Activated T-helper 17 cell treated with anti-CD3 and anti-CD28 coated beads, Interleukin-2, amount 50 U/mL, for 72 hours (primary cell): ENCODE data around the gene CC2D1A. TPM values are rescaled to one million over a fixed set of nuclear protein-coding genes. Genes with fewer than 3 reads are reported as not detected.
"Not testable (repeated sequence)": the region's sequence is repeated elsewhere in the genome, so short reads cannot be mapped to it uniquely, and the experiment has no call there.

ENCODE experiments used
- ATAC-seq: fragments of 150-1000 bp; cut with Tn5 transposase; replicated peaks from 2 replicates; pipeline ENCODE4 v1.10.0; 2021; ENCODE audit warnings: mild to moderate bottlenecking, moderate library complexity
- H3K27ac Mint-ChIP-seq: one replicate; pipeline ENCODE4 v1.8.0; 2022; ENCODE audit warnings: mixed read lengths
- H3K27me3 Mint-ChIP-seq: one replicate; pipeline ENCODE4 v1.8.0; 2022; ENCODE audit warnings: mixed read lengths
- H3K36me3 Mint-ChIP-seq: one replicate; pipeline ENCODE4 v1.8.0; 2022; ENCODE audit warnings: low read depth, mild to moderate bottlenecking, mixed read lengths
- H3K4me1 Mint-ChIP-seq: one replicate; pipeline ENCODE4 v1.8.0; 2022; ENCODE audit warnings: mixed read lengths
- H3K4me3 Mint-ChIP-seq: one replicate; pipeline ENCODE4 v1.8.0; 2022; ENCODE audit warnings: mild to moderate bottlenecking, mixed read lengths
- H3K9me3 Mint-ChIP-seq: one replicate; pipeline ENCODE4 v1.8.0; 2022; ENCODE audit warnings: mixed read lengths
- total RNA-seq, 2 donors: library from RNA; stranded (reverse); gene quantifications; one replicate each; pipeline ENCODE4 v1.2.3, GENCODE V29; 2022

CC2D1A gene
- total RNA-seq, 2 donors from 2014 or later: 34.6 to 35.4 TPM

- Mint-ChIP-seq H3K27ac (no peak overlapping the region), H3K4me3 (no peak overlapping the region), H3K27me3 (no peaks in the 10 kb centered on the region), H3K36me3 (peaks cover 38% of the 10 kb centered on the region), H3K4me1 (no peaks in the 10 kb centered on the region), H3K9me3 (no peaks in the 10 kb centered on the region)
- no peak for ATAC-seq
Measured at GRCh38 chr19:13964776-13965175, 58.8 kb downstream of the CC2D1A start.

GRCh38 chr19:13965377-13965896 lies 59.4 kb downstream of the CC2D1A start:
- H3K9me3 Mint-ChIP-seq: no peaks in the 10 kb centered on the region
- no peak overlapping the region for H3K27ac Mint-ChIP-seq
- no peaks in the 10 kb centered on the region for H3K4me1 Mint-ChIP-seq
- no peaks in the 10 kb centered on the region for H3K27me3 Mint-ChIP-seq
- H3K36me3 Mint-ChIP-seq: peaks cover 38% of the 10 kb centered on the region
- H3K4me3 Mint-ChIP-seq: no peak overlapping the region
- no peak for ATAC-seq

- no peaks in the 10 kb centered on the region for H3K9me3 Mint-ChIP-seq
- H3K36me3 Mint-ChIP-seq: peaks cover 31% of the 10 kb centered on the region
- no peaks in the 10 kb centered on the region for H3K4me1 Mint-ChIP-seq
- ATAC-seq: no peak
- no peak overlapping the region for H3K4me3 Mint-ChIP-seq
- H3K27ac Mint-ChIP-seq: no peak overlapping the region
- no peaks in the 10 kb centered on the region for H3K27me3 Mint-ChIP-seq
Measured at GRCh38 chr19:13965926-13966683, 60.1 kb downstream of the CC2D1A start.

GRCh38 chr19:13966684-13967128 lies 60.7 kb downstream of the CC2D1A start:
- H3K9me3 Mint-ChIP-seq: no peaks in the 10 kb centered on the region
- H3K4me3 Mint-ChIP-seq: no peak overlapping the region
- no peaks in the 10 kb centered on the region for H3K27me3 Mint-ChIP-seq
- H3K27ac Mint-ChIP-seq: no peak overlapping the region
- peaks cover 25% of the 10 kb centered on the region for H3K36me3 Mint-ChIP-seq
- no peaks in the 10 kb centered on the region for H3K4me1 Mint-ChIP-seq
- no peak for ATAC-seq

GRCh38 chr19:13967206-13967605 lies 61.2 kb downstream of the CC2D1A start:
- not testable (repeated sequence) for H3K9me3 Mint-ChIP-seq, H3K4me1 Mint-ChIP-seq, ATAC-seq, H3K27me3 Mint-ChIP-seq, H3K4me3 Mint-ChIP-seq, H3K27ac Mint-ChIP-seq
- H3K36me3 Mint-ChIP-seq: peaks cover 24% of the 10 kb centered on the region

GRCh38 chr19:13968383-13968935 lies 62.5 kb downstream of the CC2D1A start:
- Mint-ChIP-seq H3K9me3 (no peaks in the 10 kb centered on the region), H3K4me3 (no peak overlapping the region), H3K36me3 (peaks cover 24% of the 10 kb centered on the region), H3K27ac (no peak overlapping the region), H3K4me1 (no peaks in the 10 kb centered on the region), H3K27me3 (no peaks in the 10 kb centered on the region)
- ATAC-seq: no peak

- Mint-ChIP-seq H3K9me3 (no peaks in the 10 kb centered on the region), H3K27ac (no peak overlapping the region), H3K4me1 (peaks cover 2% of the 10 kb centered on the region), H3K27me3 (no peaks in the 10 kb centered on the region), H3K36me3 (peaks cover 24% of the 10 kb centered on the region), H3K4me3 (no peak overlapping the region)
- ATAC-seq: no peak
Measured at GRCh38 chr19:13968999-13969398, 63.0 kb downstream of the CC2D1A start.

- Mint-ChIP-seq H3K9me3 (no peaks in the 10 kb centered on the region), H3K27ac (no peak overlapping the region), H3K4me1 (peaks cover 7% of the 10 kb centered on the region), H3K27me3 (no peaks in the 10 kb centered on the region), H3K36me3 (peaks cover 17% of the 10 kb centered on the region), H3K4me3 (no peak overlapping the region)
- ATAC-seq: no peak
Measured at GRCh38 chr19:13969897-13970296, 63.9 kb downstream of the CC2D1A start.

- not testable (repeated sequence) for H3K4me1 Mint-ChIP-seq, H3K27me3 Mint-ChIP-seq, H3K27ac Mint-ChIP-seq, ATAC-seq, H3K4me3 Mint-ChIP-seq, H3K9me3 Mint-ChIP-seq
- H3K36me3 Mint-ChIP-seq: peaks cover 13% of the 10 kb centered on the region
Measured at GRCh38 chr19:13971868-13972267, 65.9 kb downstream of the CC2D1A start.

- Mint-ChIP-seq H3K27me3 (no peaks in the 10 kb centered on the region), H3K9me3 (no peaks in the 10 kb centered on the region), H3K36me3 (peaks cover 13% of the 10 kb centered on the region), H3K27ac (no peak overlapping the region), H3K4me3 (no peak overlapping the region), H3K4me1 (peaks cover 7% of the 10 kb centered on the region)
- ATAC-seq: no peak
Measured at GRCh38 chr19:13972368-13973155, 66.6 kb downstream of the CC2D1A start.

- not testable (repeated sequence) for H3K4me1 Mint-ChIP-seq, H3K9me3 Mint-ChIP-seq, H3K27me3 Mint-ChIP-seq, H3K4me3 Mint-ChIP-seq, ATAC-seq
- H3K36me3 Mint-ChIP-seq: peaks cover 13% of the 10 kb centered on the region
- H3K27ac Mint-ChIP-seq: peak overlapping the region; percentile 72
Measured at GRCh38 chr19:13973479-13973878, 67.5 kb downstream of the CC2D1A start.

- Mint-ChIP-seq H3K4me3 (no peak overlapping the region), H3K9me3 (no peaks in the 10 kb centered on the region)
Measured at GRCh38 chr19:13974073-13974472, 68.1 kb downstream of the CC2D1A start.

GRCh38 chr19:13975870-13976269 lies 69.9 kb downstream of the CC2D1A start:
- Mint-ChIP-seq H3K9me3 (no peaks in the 10 kb centered on the region), H3K27ac (peak overlapping the region; percentile 61), H3K4me1 (peaks cover 7% of the 10 kb centered on the region)

More at GRCh38 chr19:13974073-13974472, 68.1 kb downstream of the CC2D1A start:
- peak; percentile 84 for ATAC-seq
- H3K27me3 Mint-ChIP-seq: no peaks in the 10 kb centered on the region
- peak overlapping the region; percentile 72 for H3K27ac Mint-ChIP-seq
- H3K4me1 Mint-ChIP-seq: peaks cover 7% of the 10 kb centered on the region
- H3K36me3 Mint-ChIP-seq: peaks cover 8% of the 10 kb centered on the region

GRCh38 chr19:13976446-13976845 lies 70.4 kb downstream of the CC2D1A start:
- Mint-ChIP-seq H3K4me1 (peaks cover 7% of the 10 kb centered on the region), H3K9me3 (no peaks in the 10 kb centered on the region), H3K36me3 (no peaks in the 10 kb centered on the region), H3K27ac (peak overlapping the region; percentile 61), H3K4me3 (no peak overlapping the region), H3K27me3 (no peaks in the 10 kb centered on the region)
- ATAC-seq: no peak

More at GRCh38 chr19:13975870-13976269, 69.9 kb downstream of the CC2D1A start:
- Mint-ChIP-seq H3K4me3 (no peak overlapping the region), H3K27me3 (no peaks in the 10 kb centered on the region), H3K36me3 (no peaks in the 10 kb centered on the region)
- ATAC-seq: no peak
